K562 (cell line): Measurements from ENCODE around the gene NBPF6. TPM values are rescaled to one million over a fixed set of nuclear protein-coding genes. Genes with fewer than 3 reads are reported as not detected.
A peak's percentile ranks its signal among the peaks of the same experiment; 100 is the strongest.

Experiments used
- ASH1L ChIP-seq: fragments of 450-650 bp; IDR thresholded peaks from 2 replicates; pipeline ENCODE4 v1.6.1; 2018; ENCODE audit warnings: borderline replicate concordance, mild to moderate bottlenecking, low read depth; ENCODE audit not compliant: partially characterized antibody
- BCOR ChIP-seq: fragments of 450-650 bp; IDR thresholded peaks from 2 replicates; pipeline ENCODE4 v1.6.1; 2016
- EP300 ChIP-seq: IDR thresholded peaks from 2 replicates; pipeline ENCODE4 v1.6.1; 2012; ENCODE audit warnings: low read length, improper control_type of control experiment
- ETV5 ChIP-seq: sonication (generic); formaldehyde crosslinking; IDR thresholded peaks from 2 replicates; pipeline ENCODE4 v1.4.0; 2020; ENCODE audit warnings: low read depth, mild to moderate bottlenecking, missing genetic modification reagents
- EWSR1 ChIP-seq: fragments of 450-650 bp; IDR thresholded peaks from 2 replicates; pipeline ENCODE4 v1.6.1; 2018; ENCODE audit warnings: borderline replicate concordance, mild to moderate bottlenecking, low read depth, moderate library complexity; ENCODE audit not compliant: partially characterized antibody
- MYC ChIP-seq, 2 experiments: fragments of 250-450 bp in 1 of 2; sonication (Bioruptor Pico) in 1 of 2; IDR thresholded peaks; 2 replicates each; pipeline versions ENCODE4 v1.5.1 to v1.6.1; 2012 to 2021; ENCODE audit warnings: low read depth in 2 of 2, borderline replicate concordance in 1 of 2, improper control_type of control experiment in 1 of 2, low read length in 1 of 2, mild to moderate bottlenecking in 1 of 2, moderate library complexity in 1 of 2
- POLR2B ChIP-seq: fragments of 450-650 bp; IDR thresholded peaks from 2 replicates; pipeline ENCODE4 v1.6.1; 2018; ENCODE audit warnings: low read depth; ENCODE audit not compliant: partially characterized antibody
- POU5F1 ChIP-seq: fragments of 150-350 bp; IDR thresholded peaks from 2 replicates; pipeline ENCODE4 v1.6.1; 2014; ENCODE audit warnings: borderline replicate concordance, low read length, low read depth, mild to moderate bottlenecking; ENCODE audit not compliant: partially characterized antibody
- SAFB ChIP-seq: fragments of 200-400 bp; formaldehyde crosslinking; IDR thresholded peaks from 2 replicates; pipeline ENCODE4 v1.6.1; 2017; ENCODE audit warnings: low read depth, low read length, borderline replicate concordance
- STAT5B ChIP-seq: fragments of 250-450 bp; sonication (Bioruptor Pico); IDR thresholded peaks from 2 replicates; pipeline ENCODE4 v1.8.0; 2021; ENCODE audit warnings: mild to moderate bottlenecking, inconsistent platforms
- TOE1 ChIP-seq, 2 experiments: fragments of 450-650 bp in 1 of 2; sonication (generic) in 1 of 2; formaldehyde crosslinking in 1 of 2; IDR thresholded peaks; 2 replicates each; pipeline versions ENCODE4 v1.7.1 to v1.8.0; 2016 to 2022; ENCODE audit warnings: borderline replicate concordance in 2 of 2, mild to moderate bottlenecking in 2 of 2, antibody characterized with exemption in 1 of 2, inconsistent platforms in 1 of 2, low read depth in 1 of 2, missing genetic modification reagents in 1 of 2, moderate library complexity in 1 of 2
- ZNF197 ChIP-seq: fragments of 200-800 bp; sonication (Bioruptor generic); IDR thresholded peaks from 2 replicates; pipeline ENCODE4 v1.6.1; 2016; ENCODE audit warnings: low read depth, missing genetic modification characterization, missing compliant biosample characterization
- ZNF212 ChIP-seq: fragments of 450-650 bp; formaldehyde crosslinking; IDR thresholded peaks from 2 replicates; pipeline ENCODE4 v1.4.0; 2020; ENCODE audit warnings: mild to moderate bottlenecking
- ZNF3 ChIP-seq: fragments of 250-450 bp; sonication (Bioruptor Pico); IDR thresholded peaks from 2 replicates; pipeline ENCODE4 v1.5.0; 2021; ENCODE audit warnings: mild to moderate bottlenecking, moderate library complexity
- ZNF311 ChIP-seq: fragments of 250-450 bp; sonication (Bioruptor Pico); IDR thresholded peaks from 2 replicates; pipeline ENCODE4 v1.4.0; 2020; ENCODE audit warnings: mild to moderate bottlenecking, moderate library complexity
- ZNF695 ChIP-seq: fragments of 450-650 bp; formaldehyde crosslinking; IDR thresholded peaks from 2 replicates; pipeline ENCODE4 v1.4.0; 2020; ENCODE audit warnings: mild to moderate bottlenecking, moderate library complexity
- polyA plus RNA-seq, 8 experiments: library from polyadenylated mRNA; depleted of rRNA in 4 of 8; stranded (reverse) in 5 of 8; unstranded in 3 of 8; fragments of >200 nt; fragmentation: Nextera tagmentation in 2 of 8; fragmentation: Illumina TruSeq in 1 of 8; extraction: Ambion mirVana in 2 of 8; extraction: Trizol in 1 of 8; gene quantifications; 2 replicates each; pipeline versions ENCODE4 v1.2.1 to v1.2.3, GENCODE V29; 2011 to 2014; ENCODE audit warnings: inconsistent platforms in 1 of 8, missing spikeins in 1 of 8
- total RNA-seq, 7 experiments: library from RNA; depleted of rRNA in 6 of 7; stranded (reverse); fragments of >200 nt in 6 of 7; fragmentation: Illumina TruSeq in 2 of 7; extraction: Trizol in 2 of 7; gene quantifications; 2 replicates each; pipeline versions ENCODE4 v1.2.1 to v1.2.3, GENCODE V29; 2011 to 2021; ENCODE audit warnings: low replicate concordance in 1 of 7
- TF ChIP-seq, protein P1 (sequence below), 2 experiments: fragments of 200-800 bp in 1 of 2; sonication (Bioruptor generic) in 1 of 2; sonication (generic) in 1 of 2; formaldehyde crosslinking in 1 of 2; IDR thresholded peaks in 1 of 2; conservative IDR thresholded peaks in 1 of 2; 2 replicates each; pipeline versions ENCODE4 v1.5.0 to v1.6.1; 2016 to 2020; ENCODE audit warnings: missing compliant biosample characterization in 1 of 2, missing genetic modification characterization in 1 of 2, missing genetic modification reagents in 1 of 2
- TF ChIP-seq, protein P2 (sequence below): sonication (generic); IDR thresholded peaks from 2 replicates; pipeline ENCODE4 v1.6.1; 2016
- TF ChIP-seq, protein P3 (sequence below): fragments of 250-450 bp; sonication (Bioruptor Pico); IDR thresholded peaks from 2 replicates; pipeline ENCODE4 v1.6.1; 2021; ENCODE audit warnings: mild to moderate bottlenecking
- TF ChIP-seq, protein P4 (sequence below): sonication (generic); formaldehyde crosslinking; IDR thresholded peaks from 2 replicates; pipeline ENCODE4 v1.8.0; 2022; ENCODE audit warnings: mild to moderate bottlenecking, missing genetic modification reagents

The NBPF6 gene
- total and polyA plus RNA-seq, 9 of the 15 experiments (the other 6 are each of a cell fraction or from before 2014, with no cell fraction given), result 2.7 to 10.0 (median 6.0) TPM

DNA sequence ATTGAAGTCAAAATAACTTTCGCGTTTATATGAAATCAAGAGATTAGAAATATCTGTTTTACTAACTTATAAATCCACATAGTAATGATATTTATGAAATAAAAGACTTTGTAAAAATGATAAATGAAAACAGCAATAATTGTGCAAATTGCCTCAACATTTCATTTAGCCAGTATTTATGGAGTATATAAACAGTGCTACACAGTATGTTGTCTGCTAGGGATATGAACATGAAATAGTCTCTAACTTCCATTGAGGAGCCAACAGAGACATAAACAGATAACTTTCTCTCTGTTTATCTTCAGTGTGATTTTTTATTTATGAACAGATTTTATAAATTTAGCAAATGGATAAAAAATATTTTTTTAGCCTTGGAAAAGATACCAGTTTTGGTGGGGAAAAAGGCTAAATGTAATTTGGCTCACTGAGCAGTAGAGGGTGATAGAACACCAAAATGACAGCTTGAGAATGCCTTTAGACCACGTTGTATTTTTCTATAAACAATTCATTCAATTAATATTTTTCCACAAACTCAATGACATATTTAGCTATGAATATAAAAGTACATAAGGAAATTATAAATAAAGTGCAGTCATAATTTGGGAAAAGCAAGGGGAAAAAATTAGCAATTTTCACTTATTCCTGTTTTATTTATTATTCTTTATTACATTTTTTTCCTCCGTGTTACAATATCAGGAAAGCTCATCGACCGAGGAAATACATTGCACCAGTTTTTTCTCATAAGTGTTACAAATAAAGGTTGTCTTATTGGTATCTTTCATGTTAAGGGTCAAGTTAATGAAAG, 62.3 kb downstream of the NBPF6 start (continued):
- TF ChIP-seq, protein P1, sequence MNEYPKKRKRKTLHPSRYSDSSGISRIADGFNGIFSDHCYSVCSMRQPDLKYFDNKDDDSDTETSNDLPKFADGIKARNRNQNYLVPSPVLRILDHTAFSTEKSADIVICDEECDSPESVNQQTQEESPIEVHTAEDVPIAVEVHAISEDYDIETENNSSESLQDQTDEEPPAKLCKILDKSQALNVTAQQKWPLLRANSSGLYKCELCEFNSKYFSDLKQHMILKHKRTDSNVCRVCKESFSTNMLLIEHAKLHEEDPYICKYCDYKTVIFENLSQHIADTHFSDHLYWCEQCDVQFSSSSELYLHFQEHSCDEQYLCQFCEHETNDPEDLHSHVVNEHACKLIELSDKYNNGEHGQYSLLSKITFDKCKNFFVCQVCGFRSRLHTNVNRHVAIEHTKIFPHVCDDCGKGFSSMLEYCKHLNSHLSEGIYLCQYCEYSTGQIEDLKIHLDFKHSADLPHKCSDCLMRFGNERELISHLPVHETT (CRISPR knock-in tag; conservative IDR thresholded peaks at IDR 0.05 in 1 of 2, IDR thresholded peaks at IDR 0.05 in 1 of 2), result no peak
- TF ChIP-seq STAT5B (CRISPR knock-in tag) (no peak), ETV5 (CRISPR knock-in tag) (no peak), SAFB (no peak), ZNF695 (no peak), MYC (IDR thresholded peaks at IDR 0.05; ENCODE audit: low read depth, low read length) (peak; percentile 71; the same call in 1 of the 2 replicates), MYC (CRISPR knock-in tag; IDR thresholded peaks at IDR 0.05; ENCODE audit: borderline replicate concordance, low read depth) (no peak), POLR2B (no peak), EP300 (no peak), ZNF197 (CRISPR knock-in tag) (0 out of 2 replicates have a peak, but pooled peaks have one; percentile 21), BCOR (no peak), TOE1 (IDR thresholded peaks at IDR 0.05; ENCODE audit: borderline replicate concordance) (no peak), TOE1 (CRISPR knock-in tag; IDR thresholded peaks at IDR 0.05; ENCODE audit: borderline replicate concordance, low read depth) (no peak), POU5F1 (no peak), ZNF311 (CRISPR knock-in tag) (no peak), ASH1L (no peak), EWSR1 (no peak), ZNF212 (CRISPR knock-in tag) (no peak), ZNF3 (CRISPR knock-in tag) (no peak)
- TF ChIP-seq, protein P2, sequence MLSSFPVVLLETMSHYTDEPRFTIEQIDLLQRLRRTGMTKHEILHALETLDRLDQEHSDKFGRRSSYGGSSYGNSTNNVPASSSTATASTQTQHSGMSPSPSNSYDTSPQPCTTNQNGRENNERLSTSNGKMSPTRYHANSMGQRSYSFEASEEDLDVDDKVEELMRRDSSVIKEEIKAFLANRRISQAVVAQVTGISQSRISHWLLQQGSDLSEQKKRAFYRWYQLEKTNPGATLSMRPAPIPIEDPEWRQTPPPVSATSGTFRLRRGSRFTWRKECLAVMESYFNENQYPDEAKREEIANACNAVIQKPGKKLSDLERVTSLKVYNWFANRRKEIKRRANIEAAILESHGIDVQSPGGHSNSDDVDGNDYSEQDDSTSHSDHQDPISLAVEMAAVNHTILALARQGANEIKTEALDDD, result no peak
- TF ChIP-seq, protein P3, sequence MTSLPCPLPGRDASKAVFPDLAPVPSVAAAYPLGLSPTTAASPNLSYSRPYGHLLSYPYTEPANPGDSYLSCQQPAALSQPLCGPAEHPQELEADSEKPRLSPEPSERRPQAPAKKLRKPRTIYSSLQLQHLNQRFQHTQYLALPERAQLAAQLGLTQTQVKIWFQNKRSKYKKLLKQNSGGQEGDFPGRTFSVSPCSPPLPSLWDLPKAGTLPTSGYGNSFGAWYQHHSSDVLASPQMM (CRISPR knock-in tag), result no peak
- TF ChIP-seq, protein P4, sequence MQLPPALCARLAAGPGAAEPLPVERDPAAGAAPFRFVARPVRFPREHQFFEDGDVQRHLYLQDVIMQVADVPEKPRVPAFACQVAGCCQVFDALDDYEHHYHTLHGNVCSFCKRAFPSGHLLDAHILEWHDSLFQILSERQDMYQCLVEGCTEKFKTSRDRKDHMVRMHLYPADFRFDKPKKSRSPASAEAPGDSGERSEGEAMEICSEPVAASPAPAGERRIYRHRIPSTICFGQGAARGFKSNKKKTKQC, result no peak
